EL (cell line): ENCODE data around the gene KMO.

Experiments used
- DNase-seq: peaks from one replicate; pipeline ENCODE4 v3.0.0-alpha.2; 2016

Gene KMO

GRCh38 chr1:241532162-241532531 lies at the start of gene KMO:
Gene KMO, plus strand, starts transcription at chr1:241532378. Its CDS starts 67 bp downstream, at chr1:241532445.
- DNase-seq: peak; percentile 16

GRCh38 chr1:241482761-241483250 lies 49.4 kb upstream of the KMO start:
- peak; percentile 93 for DNase-seq

- DNase-seq: peak; percentile 26
These were observed 47.0 kb upstream of the KMO start for GRCh38 chr1:241485145-241485544.

DNA sequence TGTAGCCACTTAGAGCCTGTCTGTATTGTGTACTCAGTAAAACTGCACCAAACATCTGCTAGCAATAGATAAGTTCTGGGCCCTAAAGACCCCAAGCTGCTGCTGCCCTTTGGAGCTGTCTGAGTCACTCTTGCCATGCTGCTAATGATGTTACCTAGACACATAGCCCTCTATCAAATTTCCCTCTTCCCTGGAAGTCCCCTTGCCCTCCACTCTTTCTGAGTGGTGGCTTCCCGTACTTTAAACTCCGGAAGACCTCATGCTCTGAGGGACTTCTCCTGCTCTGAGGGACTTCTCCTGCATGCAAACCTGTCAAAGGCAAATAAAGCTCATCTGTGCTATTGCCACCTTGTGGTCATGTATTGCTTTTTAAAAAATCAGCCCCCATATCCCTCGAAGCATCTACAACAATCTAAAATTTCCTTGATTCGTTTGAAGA lies 46.6 kb upstream of the KMO start:
- peak; percentile 44 for DNase-seq

GRCh38 chr1:241488739-241489138 lies 43.4 kb upstream of the KMO start:
- no peak for DNase-seq

GRCh38 chr1:241495741-241496140 lies 36.4 kb upstream of the KMO start:
- DNase-seq: no peak

GRCh38 chr1:241499910-241500309 lies 32.3 kb upstream of the KMO start:
- DNase-seq: peak; percentile 56

- DNase-seq: no peak
These were observed 28.7 kb upstream of the KMO start for GRCh38 chr1:241503444-241503843.

DNA sequence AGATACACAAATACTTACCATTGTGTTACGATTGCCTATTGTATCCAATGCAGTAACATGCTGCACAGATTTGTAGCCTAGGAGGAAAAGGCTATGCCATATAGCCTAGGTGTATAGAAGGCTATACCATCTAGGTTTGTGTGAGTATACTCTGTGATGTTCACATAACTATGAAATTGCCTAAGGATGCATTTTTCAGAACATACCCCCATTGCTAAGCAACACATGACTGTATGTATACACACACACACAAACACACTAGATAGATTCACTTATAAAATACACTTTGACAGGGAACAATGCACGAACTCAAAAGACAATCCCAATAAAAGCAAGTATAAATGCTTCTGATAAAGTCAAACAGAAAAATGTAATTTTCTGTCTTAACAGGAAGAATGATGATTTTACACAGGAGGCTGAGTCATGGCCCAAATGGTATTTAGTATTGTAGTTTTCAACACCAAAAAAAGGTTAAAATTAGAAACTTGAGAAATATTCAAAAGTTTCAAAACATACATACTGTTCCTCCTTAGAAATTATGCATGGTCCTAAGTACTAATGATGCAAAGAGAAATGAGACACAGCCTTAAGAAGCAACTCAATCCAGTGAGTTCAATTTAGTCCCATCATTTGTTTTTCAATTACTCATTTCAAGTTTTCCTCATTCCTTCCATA lies 24.9 kb upstream of the KMO start:
- no peak for DNase-seq

DNA sequence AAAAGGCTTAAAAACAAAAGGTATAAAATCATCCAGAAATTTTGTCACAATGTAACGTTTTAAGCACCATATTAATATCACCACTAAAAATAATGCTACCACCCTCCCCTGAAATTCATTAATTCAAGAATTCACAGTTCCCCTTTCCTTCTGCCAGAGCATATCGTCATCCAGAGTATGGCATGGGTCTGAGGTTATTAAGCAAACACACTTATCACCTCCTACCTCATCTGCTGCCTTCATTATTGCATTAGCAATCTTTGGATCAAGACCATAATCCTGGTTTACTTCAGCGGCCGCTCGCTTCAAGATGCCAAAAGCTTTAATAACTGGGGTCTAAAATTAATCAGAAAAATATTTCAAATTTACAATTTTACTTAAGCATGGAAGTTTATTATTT lies 18.8 kb upstream of the KMO start:
- DNase-seq: no peak

DNA sequence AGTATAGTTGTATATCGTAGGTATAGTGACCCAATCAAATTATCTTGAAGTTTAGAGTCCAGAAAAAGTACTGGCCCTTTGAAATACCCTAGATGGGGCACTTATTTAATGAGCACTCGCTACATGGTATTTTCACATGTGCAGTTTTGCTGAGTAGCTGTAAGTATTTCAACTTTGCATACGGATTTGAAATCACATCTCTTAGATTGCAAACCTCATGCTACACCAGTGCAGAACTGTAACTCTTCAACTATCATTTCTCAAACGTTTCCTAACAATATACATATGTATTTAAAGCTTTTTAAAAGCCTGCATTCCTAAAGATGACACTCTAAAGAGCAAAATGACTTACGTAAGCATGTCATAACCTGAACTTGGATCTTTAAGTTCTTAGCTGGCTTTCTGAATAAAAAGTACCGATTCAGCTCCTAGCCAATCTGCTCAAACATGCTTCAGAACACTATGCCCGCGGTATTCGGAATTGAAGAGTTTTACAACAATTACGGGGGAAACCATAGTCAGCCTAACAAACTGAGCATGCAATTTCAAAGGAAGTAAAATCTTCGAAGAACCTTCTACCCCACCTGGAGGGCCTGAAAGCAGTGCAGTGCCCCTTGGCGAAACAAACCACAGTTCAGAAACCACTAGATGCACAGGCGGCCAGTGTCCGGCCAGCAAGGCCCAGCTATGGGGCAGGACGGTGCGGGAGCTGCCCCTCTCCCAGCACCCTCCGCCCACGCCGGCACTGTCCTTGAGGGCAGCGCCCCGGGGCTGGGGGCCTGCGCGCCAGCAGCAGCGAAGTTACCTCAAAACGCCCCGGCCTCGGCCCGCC lies 13.5 kb upstream of the KMO start:
- DNase-seq: peak; percentile 40

- peak; percentile 99 for DNase-seq
These were observed 12.7 kb upstream of the KMO start, which contains the start of gene FH for GRCh38 chr1:241519308-241520079. Gene FH, minus strand, starts transcription at chr1:241519755. Its CDS starts 33 bp downstream, at chr1:241519722.

DNA sequence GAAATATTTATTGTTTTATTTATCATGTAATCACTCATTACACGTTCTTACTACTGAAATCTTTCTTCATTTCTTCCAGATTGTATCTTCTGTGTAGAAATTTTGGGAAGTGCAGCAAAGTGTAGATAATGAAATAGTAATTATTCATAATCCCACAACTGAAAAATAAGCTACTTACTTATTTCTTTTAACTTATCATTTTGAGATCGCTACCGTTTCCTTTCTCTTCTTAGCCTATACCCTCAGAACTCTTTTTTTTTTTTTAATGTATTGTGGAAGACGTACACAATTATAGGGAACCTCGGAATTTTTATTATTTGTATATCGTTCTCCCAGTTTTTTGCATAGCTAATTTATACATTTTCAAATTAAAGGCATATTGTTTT lies 12.1 kb upstream of the KMO start:
- DNase-seq: no peak

- DNase-seq: no peak
These were observed 10.5 kb upstream of the KMO start for GRCh38 chr1:241521718-241522117.

DNA sequence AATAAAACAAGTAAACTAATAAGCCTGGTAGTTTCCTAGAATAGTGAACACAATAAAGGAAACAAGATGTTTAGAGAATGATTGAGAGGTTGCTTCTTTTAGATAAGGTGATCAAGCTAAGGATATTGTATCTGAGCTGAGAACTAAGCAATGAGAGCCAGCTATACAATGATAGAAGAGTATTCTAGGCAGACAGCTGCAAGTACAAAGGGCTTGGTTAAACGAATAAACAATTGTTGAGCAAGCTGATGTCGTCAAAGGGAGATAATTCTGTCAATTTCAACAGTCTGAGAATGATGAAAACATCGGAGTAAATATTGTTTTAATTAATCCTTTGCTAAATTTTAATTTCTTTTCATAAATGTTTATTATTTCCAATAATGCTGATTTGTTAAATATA lies 7.2 kb upstream of the KMO start:
- DNase-seq: no peak

- no peak for DNase-seq
These were observed 5.0 kb upstream of the KMO start for GRCh38 chr1:241527146-241527545.

DNA sequence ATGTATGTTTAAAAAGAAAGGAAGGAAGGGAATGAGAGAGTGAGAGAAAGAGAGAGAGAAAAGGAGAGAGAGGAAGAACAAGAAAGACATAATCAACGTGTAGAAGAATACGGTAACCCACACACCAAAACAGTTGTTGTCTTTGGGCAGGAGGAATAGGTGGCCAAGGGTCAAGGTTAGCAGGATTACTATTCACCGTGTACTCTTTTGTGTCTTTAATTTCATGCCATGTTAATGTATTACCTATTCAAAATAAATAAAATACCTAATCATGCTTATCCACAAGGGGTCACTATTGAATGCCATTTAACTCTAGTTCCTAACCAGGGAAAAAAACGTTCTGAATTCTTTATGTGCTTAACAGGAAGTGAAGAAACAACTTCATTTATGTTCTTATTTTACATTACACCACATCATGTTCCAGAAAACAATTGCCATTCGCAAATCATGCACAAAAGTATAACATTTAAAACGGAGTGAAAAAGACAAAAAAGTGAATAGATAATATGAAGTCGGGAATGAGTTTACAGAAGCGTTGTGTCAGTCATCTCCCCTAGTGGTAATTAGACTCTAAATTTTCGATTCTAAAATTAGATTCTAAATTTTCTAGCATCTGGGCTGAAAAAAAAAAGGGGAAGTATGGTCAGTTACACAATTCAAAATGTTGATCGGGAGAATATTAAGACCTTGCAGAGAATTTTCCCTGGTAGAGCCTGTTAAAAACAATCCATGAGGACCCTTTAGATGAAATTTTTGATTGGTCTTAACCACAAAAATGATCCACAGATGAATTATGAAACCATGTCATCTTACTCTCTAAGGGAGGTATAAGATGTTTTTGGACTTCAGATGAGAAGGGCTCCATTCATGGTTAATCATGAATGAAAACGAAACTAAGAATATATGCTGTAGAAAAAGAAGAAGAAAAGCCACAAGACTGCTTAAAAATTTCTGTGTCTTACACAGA lies 700 bp upstream of the KMO start:
- DNase-seq: peak; percentile 76

DNA sequence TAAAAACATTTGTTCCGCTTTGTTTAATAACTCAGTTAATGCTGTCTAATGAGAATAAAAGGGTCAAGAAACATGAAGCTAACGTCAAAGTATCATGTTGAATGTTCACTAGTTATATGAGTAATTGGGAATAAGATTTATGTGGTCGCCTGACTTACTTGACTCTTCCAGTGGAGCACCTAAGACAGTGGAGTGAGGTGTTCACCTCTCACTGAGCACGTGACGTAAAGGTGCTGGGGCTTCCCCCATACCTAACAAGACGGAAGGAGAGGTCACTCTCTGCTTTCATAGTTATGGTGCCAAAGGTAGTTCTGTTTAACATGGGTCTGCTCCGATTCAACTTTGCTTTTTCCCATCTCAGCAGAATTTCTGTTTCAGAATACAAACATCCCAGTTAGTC lies 686 bp downstream of the KMO start:
- DNase-seq: no peak

- peak; percentile 31 for DNase-seq
These were observed 1.3 kb downstream of the KMO start for GRCh38 chr1:241533326-241534115.

- DNase-seq: no peak
These were observed 4.1 kb downstream of the KMO start for GRCh38 chr1:241536304-241536703.

DNA sequence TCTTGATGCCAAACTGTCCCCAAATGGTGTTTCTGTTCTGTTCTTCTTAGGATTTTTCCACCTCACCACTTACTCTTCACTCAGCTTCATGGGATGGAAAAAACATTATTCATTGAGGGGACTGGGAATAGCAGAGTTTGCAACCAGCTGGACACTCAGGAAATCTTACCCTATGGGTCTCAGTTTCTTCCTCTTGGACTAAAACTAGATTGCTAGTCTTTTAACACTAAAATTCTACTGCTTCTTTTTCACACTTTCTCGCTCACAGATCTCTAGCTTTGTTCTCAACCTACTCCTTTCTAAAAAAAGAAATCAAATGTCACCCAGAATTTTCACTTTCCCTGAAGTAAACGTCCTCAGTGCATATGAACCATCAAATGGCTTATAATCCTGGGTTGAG lies 4.8 kb downstream of the KMO start:
- DNase-seq: no peak
